ENCODE measurements around the gene CA9.

The CA9 gene

GRCh38 chr9:35686222-35687203, 12.8 kb downstream of the CA9 start:
- Histone ChIP-seq H2AFZ (ENCODE audit: low read depth, low read length) (no peak overlapping the region), H3K27ac (ENCODE audit: low read length) (no peak overlapping the region)

GRCh38 chr9:35687306-35687705, 13.6 kb downstream of the CA9 start:
- no peak overlapping the region for H3K4me2 ChIP-seq (ENCODE audit: low read length)
- no peak overlapping the region for H3K4me3 ChIP-seq (ENCODE audit: low read length)
- H3K36me3 ChIP-seq (replicated peaks; ENCODE audit: low read depth, low read length): no peaks in the 10 kb centered on the region
- no peaks in the 10 kb centered on the region for H3K79me2 ChIP-seq (ENCODE audit: low read length)
- H3K9me3 ChIP-seq (ENCODE audit: insufficient read depth, low read length): no peaks in the 10 kb centered on the region
- H3K27me3 ChIP-seq (ENCODE audit: low read depth, low read length): no peaks in the 10 kb centered on the region
- no peak overlapping the region for H2AFZ ChIP-seq (ENCODE audit: low read depth, low read length)
- TF ChIP-seq CTCF (IDR thresholded peaks at IDR 0.05; ENCODE audit: low read depth, low read length) (no peak), EZH2phosphoT487 (IDR thresholded peaks at IDR 0.05; ENCODE audit: low read depth) (no peak)
- no peak overlapping the region for H3K9ac ChIP-seq (ENCODE audit: low read length)
- H3K27ac ChIP-seq (ENCODE audit: low read length): no peak overlapping the region
- no peaks in the 10 kb centered on the region for H4K20me1 ChIP-seq (ENCODE audit: insufficient read depth, low read length)
- H3K4me1 ChIP-seq (ENCODE audit: low read length): peaks cover 8% of the 10 kb centered on the region; the same call in 1 of the 2 replicates

More at GRCh38 chr9:35686222-35687203, 12.8 kb downstream of the CA9 start:
- Histone ChIP-seq H3K79me2 (ENCODE audit: low read length) (no peaks in the 10 kb centered on the region), H3K9me3 (ENCODE audit: insufficient read depth, low read length) (no peaks in the 10 kb centered on the region), H3K9ac (ENCODE audit: low read length) (no peak overlapping the region), H3K36me3 (replicated peaks; ENCODE audit: low read depth, low read length) (no peaks in the 10 kb centered on the region), H3K4me1 (ENCODE audit: low read length) (peaks cover 8% of the 10 kb centered on the region; the same call in 1 of the 2 replicates), H3K4me3 (ENCODE audit: low read length) (no peak overlapping the region), H4K20me1 (ENCODE audit: insufficient read depth, low read length) (no peaks in the 10 kb centered on the region), H3K4me2 (ENCODE audit: low read length) (no peak overlapping the region), H3K27me3 (ENCODE audit: low read depth, low read length) (no peaks in the 10 kb centered on the region)
- TF ChIP-seq EZH2phosphoT487 (IDR thresholded peaks at IDR 0.05; ENCODE audit: low read depth): no peak
- no peak for TF ChIP-seq CTCF (IDR thresholded peaks at IDR 0.05; ENCODE audit: low read depth, low read length)

GRCh38 chr9:35687972-35688557, 14.3 kb downstream of the CA9 start:
- Histone ChIP-seq H2AFZ (ENCODE audit: low read depth, low read length) (no peak overlapping the region), H3K4me2 (ENCODE audit: low read length) (no peak overlapping the region), H3K4me3 (ENCODE audit: low read length) (no peak overlapping the region), H4K20me1 (ENCODE audit: insufficient read depth, low read length) (no peaks in the 10 kb centered on the region), H3K79me2 (ENCODE audit: low read length) (no peaks in the 10 kb centered on the region), H3K4me1 (ENCODE audit: low read length) (peaks cover 8% of the 10 kb centered on the region; the same call in 1 of the 2 replicates), H3K9ac (ENCODE audit: low read length) (no peak overlapping the region), H3K36me3 (replicated peaks; ENCODE audit: low read depth, low read length) (no peaks in the 10 kb centered on the region), H3K9me3 (ENCODE audit: insufficient read depth, low read length) (no peaks in the 10 kb centered on the region), H3K27me3 (ENCODE audit: low read depth, low read length) (no peaks in the 10 kb centered on the region), H3K27ac (ENCODE audit: low read length) (no peak overlapping the region)
- no peak for TF ChIP-seq EZH2phosphoT487 (IDR thresholded peaks at IDR 0.05; ENCODE audit: low read depth)
- TF ChIP-seq CTCF (IDR thresholded peaks at IDR 0.05; ENCODE audit: low read depth, low read length): no peak

Measured in OCI-LY3 (cell line).